Activated B cell treated with CpG ODN at 0.5 μM for 24 hours (primary cell): ENCODE data around the gene CYGB. TPM values are rescaled to one million over a fixed set of nuclear protein-coding genes. Genes with fewer than 3 reads are reported as not detected.

Source experiments
- ATAC-seq: fragments of 200-7000 bp; cut with Tn5 transposase; one replicate; pipeline ENCODE4 v1.10.0; 2021; ENCODE audit warnings: low read depth, mild to moderate bottlenecking, moderate library complexity
- CTCF ChIA-PET: fragments of 350-600 bp; sonication (Branson Sonifier 250); formaldehyde crosslinking; loops from one replicate; lab custom pipeline; 2021; ENCODE audit warnings: antibody characterized with exemption; lab: Charles Lee
- POLR2A ChIA-PET: fragments of 350-600 bp; sonication (Branson Sonifier 250); formaldehyde crosslinking; loops from one replicate; lab custom pipeline; 2021; ENCODE audit warnings: antibody characterized with exemption; lab: Charles Lee
- DNase-seq: peaks from one replicate; pipeline ENCODE4 v3.0.0; 2022
- H3K27ac Mint-ChIP-seq: one replicate; pipeline ENCODE4 v1.8.0; 2020; ENCODE audit warnings: mixed read lengths
- H3K27me3 Mint-ChIP-seq: one replicate; pipeline ENCODE4 v1.8.0; 2021; ENCODE audit warnings: mixed read lengths
- H3K36me3 Mint-ChIP-seq: one replicate; pipeline ENCODE4 v1.8.0; 2021; ENCODE audit warnings: low read depth, mixed read lengths
- H3K4me1 Mint-ChIP-seq: one replicate; pipeline ENCODE4 v1.8.0; 2021; ENCODE audit warnings: mixed read lengths
- H3K4me3 Mint-ChIP-seq: one replicate; pipeline ENCODE4 v1.8.0; 2020; ENCODE audit warnings: mild to moderate bottlenecking, mixed read lengths
- H3K9me3 Mint-ChIP-seq: one replicate; pipeline ENCODE4 v1.8.0; 2020; ENCODE audit warnings: mixed read lengths
- CTCF ChIP-seq: fragments of 200-600 bp; IDR thresholded peaks from one replicate; pipeline ENCODE4 v1.8.0; 2022; ENCODE audit warnings: antibody characterized with exemption, mild to moderate bottlenecking
- intact Hi-C: fragments of 100-400 bp; cut with micrococcal nuclease; formaldehyde crosslinking; loops from one replicate; pipeline ENCODE4 v1.15.1; 2024
- total RNA-seq: library from RNA; stranded (reverse); gene quantifications from 2 replicates; pipeline ENCODE4 v1.2.3, GENCODE V29; 2022

Gene CYGB
- total RNA-seq, 1 donor from 2014 or later, result 0.49 TPM

- CTCF ChIA-PET, result interaction anchor here (0.9 to 11.4 kb wide), 19 partner anchors 10 to 204 kb away, joined by 3 to 129 read pairs (median 5); partner anchors contain the start of genes AANAT, PRPSAP1 and SPHK1
- H3K27ac Mint-ChIP-seq, result peak overlapping the region; percentile 50
- peaks cover 4% of the 10 kb centered on the region for H3K27me3 Mint-ChIP-seq
- peak; percentile 93 for DNase-seq
- peak; percentile 66 for TF ChIP-seq CTCF
- POLR2A ChIA-PET, result interaction anchor here (0.6 to 21.4 kb wide), 9 partner anchors 9 to 1690 kb away, joined by 3 to 769 read pairs (median 4); partner anchors contain the start of gene AANAT
- ATAC-seq, result peak; percentile 85
- no peaks in the 10 kb centered on the region for H3K36me3 Mint-ChIP-seq
- intact Hi-C loops, result loop anchor here (1.0 to 5.0 kb wide), 4 partner anchors 40 to 839 kb away; partner anchors contain the start of genes RECQL5 and SAP30BP
- peaks cover 26% of the 10 kb centered on the region for H3K4me1 Mint-ChIP-seq
- no peak overlapping the region for H3K4me3 Mint-ChIP-seq
- no peaks in the 10 kb centered on the region for H3K9me3 Mint-ChIP-seq
Observed at GRCh38 chr17:76506408-76507345, 30.8 kb downstream of the CYGB start.

GRCh38 chr17:76504117-76504516, 33.4 kb downstream of the CYGB start:
- H3K4me1 Mint-ChIP-seq, result peaks cover 41% of the 10 kb centered on the region
- no peak overlapping the region for H3K4me3 Mint-ChIP-seq
- intact Hi-C loops, result no loop called here
- H3K27ac Mint-ChIP-seq, result no peak overlapping the region
- H3K9me3 Mint-ChIP-seq, result no peaks in the 10 kb centered on the region
- H3K36me3 Mint-ChIP-seq, result peaks cover 9% of the 10 kb centered on the region
- POLR2A ChIA-PET, result interaction anchor here (0.9 to 21.4 kb wide), 2 partner anchors 21 to 41 kb away, joined by 4 to 769 read pairs; no protein-coding TSS in a partner anchor
- ATAC-seq (no peak), DNase-seq (no peak)
- CTCF ChIA-PET, result interaction anchor here (1.0 to 11.4 kb wide), 6 partner anchors 38 to 211 kb away, joined by 3 to 129 read pairs (median 10); partner anchors contain the start of gene AANAT
- TF ChIP-seq CTCF, result no peak
- peaks cover 2% of the 10 kb centered on the region for H3K27me3 Mint-ChIP-seq

- ChIA-PET POLR2A (interaction anchor here (1.0 to 21.4 kb wide), 7 partner anchors 20 to 117 kb away, joined by 3 to 769 read pairs (median 10); partner anchors contain the start of genes AANAT and UBE2O), CTCF (interaction anchor here (0.6 to 11.4 kb wide), 10 partner anchors 10 to 224 kb away, joined by 3 to 129 read pairs (median 4); partner anchors contain the start of gene AANAT)
- H3K36me3 Mint-ChIP-seq, result peaks cover 21% of the 10 kb centered on the region
- ATAC-seq (no peak), DNase-seq (no peak)
- peaks cover 57% of the 10 kb centered on the region for H3K4me1 Mint-ChIP-seq
- TF ChIP-seq CTCF, result no peak
- no peak overlapping the region for H3K4me3 Mint-ChIP-seq
- intact Hi-C loops, result no loop called here
- peak overlapping the region; percentile 90 for H3K27ac Mint-ChIP-seq
- no peaks in the 10 kb centered on the region for H3K27me3 Mint-ChIP-seq
- H3K9me3 Mint-ChIP-seq, result no peaks in the 10 kb centered on the region
Observed at GRCh38 chr17:76502341-76503211, 34.9 kb downstream of the CYGB start.

GRCh38 chr17:76501827-76502307, 35.6 kb downstream of the CYGB start:
- Mint-ChIP-seq H3K36me3 (peaks cover 28% of the 10 kb centered on the region), H3K27me3 (no peaks in the 10 kb centered on the region), H3K9me3 (no peaks in the 10 kb centered on the region), H3K27ac (peak overlapping the region; percentile 90), H3K4me1 (peaks cover 64% of the 10 kb centered on the region), H3K4me3 (peak overlapping the region; percentile 99)
- ChIA-PET CTCF (interaction anchor here (0.6 to 11.4 kb wide), 11 partner anchors 9 to 224 kb away, joined by 3 to 129 read pairs (median 4); partner anchors contain the start of gene AANAT), POLR2A (interaction anchor here (0.6 to 21.4 kb wide), 12 partner anchors 19 to 231 kb away, joined by 3 to 769 read pairs (median 4); partner anchors contain the start of genes AANAT and UBE2O)
- DNase-seq (no peak), ATAC-seq (no peak)
- intact Hi-C loops, result loop anchor here (1.0 kb wide), 4 partner anchors 10 to 49 kb away; partner anchors contain the start of gene UBE2O
- TF ChIP-seq CTCF, result no peak
